K562 (cell line): ENCODE results near the gene RAD52. TPM values are rescaled to one million over a fixed set of nuclear protein-coding genes. Genes with fewer than 3 reads are reported as not detected.

Experiments used
- ATAC-seq: fragments of 200-7000 bp; cut with Tn5 transposase; 3 replicates; pipeline ENCODE4 v1.9.1; 2020; ENCODE audit warnings: moderate library complexity
- BruUV-seq: library from RNA; stranded (reverse); fragments of 400-500 nt; replicated peaks from 2 replicates; lab custom pipeline; 2021; lab: Mats Ljungman, UMichigan
- CTCF ChIA-PET: fragments of 300-600 bp; formaldehyde crosslinking; extraction: SDS; loops from one replicate; lab custom pipeline; 2021; ENCODE audit warnings: low intra/inter-chr PET ratio; lab: Yijun Ruan, JAX
- POLR2A ChIA-PET: fragments of 300-600, 350-650 bp; sonication (Branson Sonifier 250); formaldehyde crosslinking; extraction: SDS; loops from one replicate; lab custom pipeline; 2021; ENCODE audit warnings: antibody characterized with exemption, inconsistent platforms; lab: Yijun Ruan, JAX
- DNase-seq, 4 experiments: peaks; one replicate each; pipeline versions ENCODE4 v3.0.0 to v3.0.0-alpha.2; 2011 to 2018; ENCODE audit warnings: low spot score in 3 of 4, mixed read lengths in 3 of 4; ENCODE audit errors: extremely low read depth in 1 of 4
- FAIRE-seq: peaks from 2 replicates; lab custom pipeline; 2011; peaks lifted over from hg19 to GRCh38; lab: Jason Lieb, UNC
- H2AFZ ChIP-seq: 2 replicates; pipeline ENCODE4 v1.6.0; 2011; ENCODE audit warnings: low read depth, low read length, control low read depth, inconsistent platforms
- H3K27ac ChIP-seq: fragments of 200-600 bp; 3 replicates; pipeline ENCODE4 v1.8.0; 2011; ENCODE audit warnings: low read depth, mild to moderate bottlenecking, control low read depth, inconsistent platforms, low read length, moderate library complexity, mixed read lengths; ENCODE audit errors: extremely low read depth
- H3K27me3 ChIP-seq, 2 experiments: fragments of 300-600 bp in 1 of 2; 2 replicates in 1 of 2; 3 replicates in 1 of 2; pipeline versions ENCODE4 v1.6.0 to v1.8.0; 2011; ENCODE audit warnings: inconsistent platforms in 2 of 2, low read length in 2 of 2, mild to moderate bottlenecking in 1 of 2, mixed read lengths in 1 of 2, moderate library complexity in 1 of 2; ENCODE audit not compliant: control insufficient read depth in 2 of 2, insufficient read depth in 2 of 2
- H3K36me3 ChIP-seq: fragments of 300-600 bp; 3 replicates; pipeline ENCODE4 v1.8.0; 2011; ENCODE audit warnings: mild to moderate bottlenecking, low read length, inconsistent platforms; ENCODE audit not compliant: control insufficient read depth, insufficient read depth
- H3K4me1 ChIP-seq, 2 experiments: fragments of 200-600 bp in 1 of 2; replicated peaks in 1 of 2; 2 replicates in 1 of 2; 3 replicates in 1 of 2; pipeline versions ENCODE4 v1.5.1 to v1.8.0; 2011; ENCODE audit warnings: inconsistent platforms in 2 of 2, low read length in 2 of 2, mild to moderate bottlenecking in 1 of 2, mixed read lengths in 1 of 2, moderate library complexity in 1 of 2; ENCODE audit not compliant: control insufficient read depth in 2 of 2, insufficient read depth in 2 of 2
- H3K4me2 ChIP-seq: 2 replicates; pipeline ENCODE4 v1.6.1; 2011; ENCODE audit warnings: low read length, control low read depth, inconsistent platforms, mixed read lengths; ENCODE audit not compliant: insufficient read depth
- H3K4me3 ChIP-seq: fragments of 200-600 bp; sonication (generic), shearing (Covaris generic); 2 replicates; pipeline ENCODE4 v1.5.1; 2016; ENCODE audit warnings: control low read depth, inconsistent platforms
- H3K79me2 ChIP-seq: fragments of 200-600 bp; 3 replicates; pipeline ENCODE4 v1.8.0; 2011; ENCODE audit warnings: low read length, inconsistent platforms; ENCODE audit not compliant: control insufficient read depth, insufficient read depth
- H3K9ac ChIP-seq, 2 experiments: 2 replicates each; pipeline versions ENCODE4 v1.6.0 to v1.6.1; 2011; ENCODE audit warnings: low read depth in 2 of 2, low read length in 2 of 2, control low read depth in 1 of 2, inconsistent platforms in 1 of 2, mild to moderate bottlenecking in 1 of 2, mixed read lengths in 1 of 2; ENCODE audit not compliant: insufficient read depth in 1 of 2
- H3K9me1 ChIP-seq: one replicate; pipeline ENCODE4 v1.6.0; 2011; ENCODE audit warnings: inconsistent platforms, mild to moderate bottlenecking, low read length, moderate library complexity; ENCODE audit not compliant: control insufficient read depth, insufficient read depth
- H3K9me3 ChIP-seq: replicated peaks from 2 replicates; pipeline ENCODE4 v1.5.1; 2011; ENCODE audit warnings: low read depth, low read length, inconsistent platforms; ENCODE audit not compliant: control insufficient read depth, insufficient read depth
- H4K20me1 ChIP-seq: replicated peaks from 2 replicates; pipeline ENCODE4 v1.6.1; 2011; ENCODE audit warnings: low read length, inconsistent platforms, mixed read lengths; ENCODE audit not compliant: control insufficient read depth, insufficient read depth
- ARID1B ChIP-seq: fragments of 450-650 bp; IDR thresholded peaks from 2 replicates; pipeline ENCODE4 v1.6.1; 2016; ENCODE audit warnings: antibody characterized with exemption, mild to moderate bottlenecking, inconsistent platforms
- ARID4B ChIP-seq: sonication (generic); formaldehyde crosslinking; IDR thresholded peaks from 2 replicates; pipeline ENCODE4 v1.8.0; 2022; ENCODE audit warnings: mild to moderate bottlenecking, missing genetic modification reagents
- BACH1 ChIP-seq: fragments of 200-800 bp; sonication (Bioruptor generic); IDR thresholded peaks from 2 replicates; pipeline ENCODE4 v1.6.1; 2016; ENCODE audit warnings: missing genetic modification characterization, missing compliant biosample characterization
- CBFA2T2 ChIP-seq: fragments of 450-650 bp; conservative IDR thresholded peaks from 2 replicates; pipeline ENCODE4 v1.6.1; 2017; ENCODE audit warnings: mild to moderate bottlenecking
- FOXK2 ChIP-seq, 2 experiments: fragments of 450-650 bp; IDR thresholded peaks in 1 of 2; conservative IDR thresholded peaks in 1 of 2; 2 replicates each; pipeline ENCODE4 v1.6.1; 2016; ENCODE audit warnings: low read depth in 2 of 2, mild to moderate bottlenecking in 1 of 2
- HDAC6 ChIP-seq: IDR thresholded peaks from 2 replicates; pipeline ENCODE4 v1.6.1; 2012; ENCODE audit warnings: low read depth, mild to moderate bottlenecking, control low read depth, inconsistent platforms, low read length, moderate library complexity
- NELFE ChIP-seq: IDR thresholded peaks from 2 replicates; pipeline ENCODE4 v1.6.1; 2011; ENCODE audit warnings: mild to moderate bottlenecking; ENCODE audit not compliant: insufficient read depth, insufficient read length
- PML ChIP-seq: IDR thresholded peaks from 2 replicates; pipeline ENCODE4 v1.6.1; 2012; ENCODE audit warnings: low read length, inconsistent platforms
- RAD51 ChIP-seq: fragments of 450-650 bp; IDR thresholded peaks from 2 replicates; pipeline ENCODE4 v1.7.1; 2016; ENCODE audit warnings: low read depth, mild to moderate bottlenecking, borderline replicate concordance
- RBBP5 ChIP-seq: fragments of 200-600 bp; sonication (generic); IDR thresholded peaks from 2 replicates; pipeline ENCODE4 v1.6.1; 2012; ENCODE audit warnings: borderline replicate concordance, mild to moderate bottlenecking, low read length, control low read depth, inconsistent platforms; ENCODE audit not compliant: insufficient read depth, poor library complexity, severe bottlenecking
- RBFOX2 ChIP-seq: fragments of 200-400 bp; formaldehyde crosslinking; IDR thresholded peaks from 2 replicates; pipeline ENCODE4 v1.6.1; 2017; ENCODE audit warnings: low read depth, mild to moderate bottlenecking, low read length, moderate library complexity
- TAL1 ChIP-seq: fragments of 450-650 bp; IDR thresholded peaks from 2 replicates; pipeline ENCODE4 v1.6.1; 2016; ENCODE audit warnings: mild to moderate bottlenecking
- TCF3 ChIP-seq: sonication (generic); formaldehyde crosslinking; IDR thresholded peaks from 2 replicates; pipeline ENCODE4 v1.4.0; 2020; ENCODE audit warnings: mild to moderate bottlenecking, missing genetic modification reagents
- THAP7 ChIP-seq: fragments of 250-450 bp; sonication (Bioruptor Pico); IDR thresholded peaks from 2 replicates; pipeline ENCODE4 v1.5.0; 2021
- ZNF263 ChIP-seq: sonication (generic); formaldehyde crosslinking; IDR thresholded peaks from 2 replicates; pipeline ENCODE4 v1.8.0; 2022; ENCODE audit warnings: mild to moderate bottlenecking, missing genetic modification reagents, borderline replicate concordance
- ZNF280A ChIP-seq: fragments of 450-650 bp; IDR thresholded peaks from 2 replicates; pipeline ENCODE4 v1.6.1; 2018; ENCODE audit warnings: mild to moderate bottlenecking, low read depth; ENCODE audit not compliant: partially characterized antibody
- ZNF3 ChIP-seq: fragments of 250-450 bp; sonication (Bioruptor Pico); IDR thresholded peaks from 2 replicates; pipeline ENCODE4 v1.5.0; 2021; ENCODE audit warnings: mild to moderate bottlenecking, moderate library complexity
- WGBS: fragments of 100-300 bp; shearing (Covaris generic); methylation state at CpG from one replicate; pipeline ENCODE4 v1.1.6; 2016; ENCODE audit warnings: low coverage, mixed read lengths; ENCODE audit not compliant: insufficient coverage; ENCODE audit errors: missing lambda C conversion rate; 5-methylcytosine and 5-hydroxymethylcytosine counted together
- in situ Hi-C: fragments of 300-500 bp; cut with MboI; formaldehyde crosslinking; loops from 4 replicates; pipeline ENCODE4 v1.15.0; 2018; ENCODE audit warnings: inconsistent platforms, mixed read lengths
- intact Hi-C: fragments of 100-400 bp; cut with micrococcal nuclease; formaldehyde crosslinking; loops from 2 replicates; pipeline ENCODE4 v1.14.2; 2022
- polyA plus RNA-seq, 8 experiments: library from polyadenylated mRNA; depleted of rRNA in 4 of 8; stranded (reverse) in 5 of 8; unstranded in 3 of 8; fragments of >200 nt; fragmentation: Nextera tagmentation in 2 of 8; fragmentation: Illumina TruSeq in 1 of 8; extraction: Ambion mirVana in 2 of 8; extraction: Trizol in 1 of 8; gene quantifications; 2 replicates each; pipeline versions ENCODE4 v1.2.1 to v1.2.3, GENCODE V29; 2011 to 2014; ENCODE audit warnings: inconsistent platforms in 1 of 8, missing spikeins in 1 of 8
- total RNA-seq, 7 experiments: library from RNA; depleted of rRNA in 6 of 7; stranded (reverse); fragments of >200 nt in 6 of 7; fragmentation: Illumina TruSeq in 2 of 7; extraction: Trizol in 2 of 7; gene quantifications; 2 replicates each; pipeline versions ENCODE4 v1.2.1 to v1.2.3, GENCODE V29; 2011 to 2021; ENCODE audit warnings: low replicate concordance in 1 of 7

Gene RAD52
- total and polyA plus RNA-seq, 9 of the 15 experiments (the other 6 are each of a cell fraction or from before 2014, with no cell fraction given): 1.3 to 15.9 (median 9.3) TPM

- ATAC-seq (peak; percentile 78), DNase-seq (peak in 2 of 4 experiments; percentile 29 to 53), FAIRE-seq (peak; percentile 61)
- Histone ChIP-seq H3K27ac (peak overlapping the region; percentile 65), H3K9me1 (no peaks in the 10 kb centered on the region), H2AFZ (no peak overlapping the region), H3K9me3 (no peaks in the 10 kb centered on the region), H3K4me2 (peak overlapping the region; percentile 14; the same call in 1 of the 2 replicates), H4K20me1 (no peaks in the 10 kb centered on the region; the same call in 1 of the 2 replicates), H3K4me1 (peaks cover 0 to 22% of the 10 kb centered on the region in 2 experiments; a peak in 2 of 5 replicates), H3K27me3 (no peaks in the 10 kb centered on the region), H3K4me3 (no peak overlapping the region), H3K9ac (peak overlapping the region in 1 of 2 experiments; percentile 30; a peak in 2 of 4 replicates), H3K36me3 (peaks cover 91% of the 10 kb centered on the region), H3K79me2 (peaks cover 9% of the 10 kb centered on the region)
- in situ Hi-C loops (no loop called here), intact Hi-C loops (no loop called here)
- 3% methylated on average over 5 of the region's 5 CpGs for WGBS
- no TSS peak for BruUV-seq
- CTCF ChIA-PET: no interaction called here
- POLR2A ChIA-PET: no interaction called here
- TF ChIP-seq ARID4B (CRISPR knock-in tag): no peak
- TF ChIP-seq THAP7: no peak
- TF ChIP-seq BACH1 (tag): no peak
- TF ChIP-seq PML: no peak
- peak; percentile 70; the same call in 1 of the 2 replicates for TF ChIP-seq TAL1
- TF ChIP-seq CBFA2T2: peak; percentile 78
- TF ChIP-seq HDAC6: no peak
- no peak for TF ChIP-seq ZNF263 (CRISPR knock-in tag)
- TF ChIP-seq ZNF3: no peak
- TF ChIP-seq ZNF280A: no peak
- no peak for TF ChIP-seq FOXK2 (conservative IDR thresholded peaks at IDR 0.05 in 1 of 2, IDR thresholded peaks at IDR 0.05 in 1 of 2; ENCODE audit: low read depth in 2 of 2)
- TF ChIP-seq ARID1B: peak; percentile 66; the same call in 1 of the 2 replicates
- TF ChIP-seq RBBP5: no peak
- TF ChIP-seq NELFE: no peak
- peak; percentile 64 for TF ChIP-seq TCF3 (CRISPR knock-in tag)
- TF ChIP-seq RBFOX2: no peak
- TF ChIP-seq RAD51: no peak
Observed at GRCh38 chr12:904010-904414, 45.5 kb downstream of the RAD52 start.
